ENCODE measurements around the gene IMPA2. TPM values are rescaled to one million over a fixed set of nuclear protein-coding genes. Genes with fewer than 3 reads are reported as not detected.

IMPA2 gene
- total RNA-seq, 1 experiment from 2014 or later: 22.4 TPM

GRCh38 chr18:11974741-11975325, 6.5 kb upstream of the IMPA2 start:
- BruUV-seq (replicated peaks): no TSS peak

DNA sequence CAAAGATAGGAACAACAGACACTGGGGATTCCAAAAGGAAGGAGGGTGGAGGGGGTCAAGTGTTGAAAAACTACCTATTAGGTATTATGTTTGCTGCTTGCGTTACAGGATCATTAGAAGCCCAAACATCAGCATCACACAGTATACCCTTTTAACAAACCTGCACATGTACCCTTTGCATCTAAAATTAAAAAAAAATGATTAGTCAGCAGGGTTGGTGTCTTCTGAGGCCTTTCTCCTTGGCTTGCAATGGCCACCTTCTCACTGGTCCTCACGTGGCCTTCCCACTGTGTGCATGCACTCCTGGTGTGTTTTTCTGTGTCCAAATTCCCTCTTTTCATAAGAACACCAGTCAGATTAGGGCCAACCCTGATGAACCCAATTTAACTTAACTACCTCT, 5.6 kb upstream of the IMPA2 start:
- intact Hi-C loops (cut with micrococcal nuclease; ENCODE audit: unreplicated experiment): no loop called here
- POLR2A ChIA-PET (ENCODE audit: low non-redundant PET): no interaction called here
- Histone ChIP-seq H3K36me3 (ENCODE audit: insufficient read depth, low read length, poor library complexity, severe bottlenecking) (no peaks in the 10 kb centered on the region), H3K9me3 (ENCODE audit: low read depth, low read length, poor library complexity, severe bottlenecking) (no peaks in the 10 kb centered on the region), H3K4me3 (ENCODE audit: low read depth, low read length, poor library complexity, severe bottlenecking) (no peak overlapping the region), H3K27me3 (replicated peaks; ENCODE audit: insufficient read depth, low read depth, low read length, poor library complexity) (no peaks in the 10 kb centered on the region), H3K27ac (ENCODE audit: low read depth, low read length, poor library complexity, severe bottlenecking) (no peak overlapping the region), H3K4me1 (ENCODE audit: insufficient read depth, low read length, poor library complexity, severe bottlenecking) (no peaks in the 10 kb centered on the region)
- no peak for DNase-seq (ENCODE audit: low spot score)
- no peak for TF ChIP-seq EZH2 (IDR thresholded peaks at IDR 0.05; ENCODE audit: borderline replicate concordance, low read depth, low read length, poor library complexity, severe bottlenecking)
- no peak for TF ChIP-seq CTCF (conservative IDR thresholded peaks at IDR 0.05; ENCODE audit: low read depth, low read length)
- BruUV-seq (replicated peaks): no TSS peak
- CTCF ChIA-PET: no interaction called here

More at GRCh38 chr18:11974741-11975325, 6.5 kb upstream of the IMPA2 start:
- ChIA-PET POLR2A (ENCODE audit: low non-redundant PET) (no interaction called here), CTCF (no interaction called here)
- no peaks in the 10 kb centered on the region for H3K36me3 ChIP-seq (ENCODE audit: insufficient read depth, low read length, poor library complexity, severe bottlenecking)
- no peaks in the 10 kb centered on the region for H3K9me3 ChIP-seq (ENCODE audit: low read depth, low read length, poor library complexity, severe bottlenecking)
- TF ChIP-seq CTCF (conservative IDR thresholded peaks at IDR 0.05; ENCODE audit: low read depth, low read length) (no peak), EZH2 (IDR thresholded peaks at IDR 0.05; ENCODE audit: borderline replicate concordance, low read depth, low read length, poor library complexity, severe bottlenecking) (no peak)
- no peak overlapping the region for H3K27ac ChIP-seq (ENCODE audit: low read depth, low read length, poor library complexity, severe bottlenecking)
- DNase-seq (ENCODE audit: low spot score): no peak
- intact Hi-C loops (cut with micrococcal nuclease; ENCODE audit: unreplicated experiment): no loop called here
- H3K4me1 ChIP-seq (ENCODE audit: insufficient read depth, low read length, poor library complexity, severe bottlenecking): no peaks in the 10 kb centered on the region
- no peak overlapping the region for H3K4me3 ChIP-seq (ENCODE audit: low read depth, low read length, poor library complexity, severe bottlenecking)
- H3K27me3 ChIP-seq (replicated peaks; ENCODE audit: insufficient read depth, low read depth, low read length, poor library complexity): no peaks in the 10 kb centered on the region

GRCh38 chr18:11976315-11977152, 4.8 kb upstream of the IMPA2 start:
- ChIA-PET CTCF (no interaction called here), POLR2A (ENCODE audit: low non-redundant PET) (no interaction called here)
- intact Hi-C loops (cut with micrococcal nuclease; ENCODE audit: unreplicated experiment): no loop called here
- Histone ChIP-seq H3K4me1 (ENCODE audit: insufficient read depth, low read length, poor library complexity, severe bottlenecking) (no peaks in the 10 kb centered on the region), H3K27ac (ENCODE audit: low read depth, low read length, poor library complexity, severe bottlenecking) (no peak overlapping the region), H3K9me3 (ENCODE audit: low read depth, low read length, poor library complexity, severe bottlenecking) (no peaks in the 10 kb centered on the region), H3K36me3 (ENCODE audit: insufficient read depth, low read length, poor library complexity, severe bottlenecking) (no peaks in the 10 kb centered on the region), H3K27me3 (replicated peaks; ENCODE audit: insufficient read depth, low read depth, low read length, poor library complexity) (no peaks in the 10 kb centered on the region), H3K4me3 (ENCODE audit: low read depth, low read length, poor library complexity, severe bottlenecking) (no peak overlapping the region)
- DNase-seq (ENCODE audit: low spot score): peak; percentile 36
- TF ChIP-seq CTCF (conservative IDR thresholded peaks at IDR 0.05; ENCODE audit: low read depth, low read length) (no peak), EZH2 (IDR thresholded peaks at IDR 0.05; ENCODE audit: borderline replicate concordance, low read depth, low read length, poor library complexity, severe bottlenecking) (no peak)
- BruUV-seq (replicated peaks): no TSS peak

Measured in A673 (cell line).